GM12878 (cell line): ENCODE data around the gene ATP5F1D.

Experiments used
- ATF7 ChIP-seq: fragments of 450-650 bp; IDR thresholded peaks from 2 replicates; pipeline ENCODE4 v1.6.1; 2016; ENCODE audit warnings: low read depth, mild to moderate bottlenecking
- CTCF ChIP-seq, 3 experiments: IDR thresholded peaks in 2 of 3; conservative IDR thresholded peaks in 1 of 3; 2 replicates each; pipeline ENCODE4 v1.5.1; 2011; ENCODE audit warnings: low read depth in 3 of 3, low read length in 3 of 3, mild to moderate bottlenecking in 3 of 3, control low read depth in 2 of 3, moderate library complexity in 2 of 3, inconsistent platforms in 1 of 3, mixed read lengths in 1 of 3; ENCODE audit not compliant: control insufficient read depth in 2 of 3, insufficient read depth in 1 of 3; ENCODE audit errors: extremely low read depth in 1 of 3
- EP300 ChIP-seq, 2 experiments: fragments of 150-350 bp in 1 of 2; IDR thresholded peaks; 2 replicates each; pipeline ENCODE4 v1.6.1; 2011 to 2012; ENCODE audit warnings: low read depth in 2 of 2, low read length in 2 of 2, borderline replicate concordance in 1 of 2, improper control_type of control experiment in 1 of 2, inconsistent platforms in 1 of 2; ENCODE audit not compliant: control insufficient read depth in 1 of 2
- FOS ChIP-seq: IDR thresholded peaks from 3 replicates; pipeline ENCODE4 v1.6.1; 2011; ENCODE audit warnings: borderline replicate concordance; ENCODE audit not compliant: insufficient read length; ENCODE audit errors: extremely low read depth
- HDAC2 ChIP-seq: fragments of 200-600 bp; sonication (generic); IDR thresholded peaks from 2 replicates; pipeline ENCODE4 v1.6.1; 2017
- MXI1 ChIP-seq: fragments of 150-350 bp; IDR thresholded peaks from 2 replicates; pipeline ENCODE4 v1.6.1; 2011; ENCODE audit warnings: low read depth, mild to moderate bottlenecking, inconsistent platforms, low read length, improper control_type of control experiment
- NFXL1 ChIP-seq: fragments of 450-650 bp; IDR thresholded peaks from 2 replicates; pipeline ENCODE4 v1.6.1; 2017; ENCODE audit warnings: antibody characterized with exemption, mild to moderate bottlenecking, borderline replicate concordance
- PBX3 ChIP-seq: IDR thresholded peaks from 2 replicates; pipeline ENCODE4 v1.6.1; 2011; ENCODE audit warnings: mild to moderate bottlenecking, low read depth, low read length, moderate library complexity; ENCODE audit not compliant: insufficient replicate concordance
- POLR2A ChIP-seq: IDR thresholded peaks from 2 replicates; pipeline ENCODE4 v1.6.1; 2011; ENCODE audit warnings: low read depth, mild to moderate bottlenecking, low read length
- POU2F2 ChIP-seq: IDR thresholded peaks from 3 replicates; pipeline ENCODE4 v1.6.1; 2011; ENCODE audit warnings: low read depth, mild to moderate bottlenecking, low read length, borderline replicate concordance
- SMC3 ChIP-seq: IDR thresholded peaks from 2 replicates; pipeline ENCODE4 v1.6.1; 2011; ENCODE audit warnings: low read length, improper control_type of control experiment, borderline replicate concordance
- TAF1 ChIP-seq: IDR thresholded peaks from 2 replicates; pipeline ENCODE4 v1.6.1; 2011; ENCODE audit warnings: mild to moderate bottlenecking, low read depth, low read length, borderline replicate concordance
- ZNF274 ChIP-seq: IDR thresholded peaks from one replicate; pipeline ENCODE4 v1.8.0; 2011; ENCODE audit not compliant: insufficient read length, insufficient read depth

DNA sequence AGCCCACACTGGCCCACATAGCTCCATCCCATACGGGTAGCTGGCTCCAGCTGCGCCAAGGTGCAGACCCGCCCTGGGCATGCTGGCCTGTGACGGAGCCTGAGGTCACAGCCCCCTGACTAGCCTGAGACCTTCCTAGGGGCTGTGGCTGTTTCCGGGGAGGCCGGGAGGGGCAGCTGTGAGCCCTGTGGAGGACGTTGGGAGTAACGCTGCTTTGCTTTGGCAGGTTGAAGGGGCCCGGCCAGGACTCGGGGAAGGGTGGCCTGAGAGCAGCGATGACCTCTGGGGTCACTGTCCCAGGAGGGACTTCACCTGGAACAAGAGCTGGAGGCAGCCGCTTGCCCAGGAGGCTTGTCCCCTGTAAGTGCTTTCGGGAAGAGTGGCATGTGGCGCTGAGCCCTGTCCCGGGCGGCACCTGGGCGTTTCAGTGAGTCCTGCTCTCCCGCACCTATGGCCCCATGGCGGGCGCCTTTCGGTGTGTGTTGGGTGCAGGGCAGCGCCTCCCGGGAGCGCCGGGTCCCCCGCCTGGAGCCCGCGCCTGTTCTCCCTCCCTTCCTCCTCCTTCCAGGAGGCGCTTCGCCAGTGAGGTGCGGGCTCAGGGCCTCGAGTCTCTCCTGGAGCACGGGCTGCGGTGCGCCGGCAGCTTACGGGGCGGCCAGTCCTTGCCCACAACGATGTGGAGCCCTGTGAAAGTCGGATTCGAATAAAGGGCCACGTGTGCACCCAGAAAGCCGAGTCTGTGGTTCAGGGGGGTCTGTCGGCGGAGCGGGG is 32.7 kb downstream of the ATP5F1D start:
- TF ChIP-seq EP300 (IDR thresholded peaks at IDR 0.05; ENCODE audit: borderline replicate concordance in 1 of 2, control insufficient read depth in 1 of 2, low read depth in 2 of 2, low read length in 2 of 2): no peak
- TF ChIP-seq ZNF274: no peak
- TF ChIP-seq MXI1: no peak
- peak; percentile 52 for TF ChIP-seq POLR2A
- TF ChIP-seq HDAC2: no peak
- no peak for TF ChIP-seq FOS
- no peak for TF ChIP-seq SMC3
- TF ChIP-seq ATF7: no peak
- TF ChIP-seq NFXL1: no peak
- TF ChIP-seq CTCF (IDR thresholded peaks at IDR 0.05 in 2 of 3, conservative IDR thresholded peaks at IDR 0.05 in 1 of 3; ENCODE audit: control insufficient read depth in 2 of 3, extremely low read depth in 1 of 3, insufficient read depth in 1 of 3, low read depth in 3 of 3, low read length in 3 of 3): no peak
- no peak for TF ChIP-seq PBX3
- no peak for TF ChIP-seq TAF1
- no peak for TF ChIP-seq POU2F2
